Activated T-cell treated with anti-CD3 and anti-CD28 coated beads, Interleukin-2, amount 50 U/mL, for 72 hours (primary cell): ENCODE measurements around the gene AOPEP. TPM values are rescaled to one million over a fixed set of nuclear protein-coding genes. Genes with fewer than 3 reads are reported as not detected.
"Not testable (repeated sequence)": the region's sequence is repeated elsewhere in the genome, so short reads cannot be mapped to it uniquely, and the experiment has no call there.

Source experiments
- ATAC-seq, 2 donors: fragments of 150-1000 bp; cut with Tn5 transposase; replicated peaks in 1 of 2; 2 replicates each; pipeline ENCODE4 v1.10.0; 2021; ENCODE audit warnings: moderate library complexity in 2 of 2, mild to moderate bottlenecking in 1 of 2
- DNase-seq, 2 donors: peaks; one replicate each; pipeline ENCODE4 v3.0.0; 2021 to 2022; ENCODE audit warnings: mixed read lengths in 1 of 2
- H3K27ac Mint-ChIP-seq: one replicate; pipeline ENCODE4 v1.8.0; 2022; ENCODE audit warnings: mild to moderate bottlenecking, moderate library complexity, mixed read lengths
- H3K27me3 Mint-ChIP-seq: one replicate; pipeline ENCODE4 v1.8.0; 2022; ENCODE audit warnings: low read depth, mixed read lengths
- H3K36me3 Mint-ChIP-seq, 2 donors: one replicate each; pipeline ENCODE4 v1.8.0; 2022; ENCODE audit warnings: mixed read lengths in 2 of 2, mild to moderate bottlenecking in 1 of 2; ENCODE audit not compliant: insufficient read depth in 2 of 2
- H3K4me1 Mint-ChIP-seq: one replicate; pipeline ENCODE4 v1.8.0; 2022; ENCODE audit warnings: low read depth, mixed read lengths
- H3K4me3 Mint-ChIP-seq, 2 donors: one replicate each; pipeline ENCODE4 v1.8.0; 2022; ENCODE audit warnings: mild to moderate bottlenecking in 2 of 2, mixed read lengths in 2 of 2, moderate library complexity in 2 of 2
- H3K9me3 Mint-ChIP-seq, 2 donors: one replicate each; pipeline ENCODE4 v1.8.0; 2022; ENCODE audit warnings: mixed read lengths in 2 of 2
- total RNA-seq, 2 donors: library from RNA; stranded (reverse); gene quantifications; one replicate each; pipeline ENCODE4 v1.2.3, GENCODE V29; 2022

The AOPEP gene
- total RNA-seq, 2 donors from 2014 or later: 9.0 to 13.2 TPM

- no peaks in the 10 kb centered on the region for H3K27me3 Mint-ChIP-seq
Observed at GRCh38 chr9:94839398-94839797, 112.9 kb downstream of the AOPEP start.

GRCh38 chr9:94840738-94841137, 114.2 kb downstream of the AOPEP start:
- H3K27me3 Mint-ChIP-seq: peaks cover 6% of the 10 kb centered on the region
- H3K9me3 Mint-ChIP-seq: peaks cover 5 to 9% of the 10 kb centered on the region in 2 donors
- no peak for DNase-seq
- peaks cover 24% of the 10 kb centered on the region for H3K4me1 Mint-ChIP-seq
- no peak for ATAC-seq
- no peak overlapping the region for H3K4me3 Mint-ChIP-seq
- no peak overlapping the region for H3K27ac Mint-ChIP-seq
- peaks cover 4 to 12% of the 10 kb centered on the region in 2 donors for H3K36me3 Mint-ChIP-seq

More at GRCh38 chr9:94839398-94839797, 112.9 kb downstream of the AOPEP start:
- peaks cover 5 to 8% of the 10 kb centered on the region in 2 donors for H3K9me3 Mint-ChIP-seq
- peak overlapping the region; percentile 50 for H3K27ac Mint-ChIP-seq
- peak in 1 of 2 donors; percentile 7 for DNase-seq
- H3K4me3 Mint-ChIP-seq: peak overlapping the region in 1 of 2 donors; percentile 7
- peak; percentile 94 to 95 for ATAC-seq
- peaks cover 24% of the 10 kb centered on the region for H3K4me1 Mint-ChIP-seq
- peaks cover 4 to 12% of the 10 kb centered on the region in 2 donors for H3K36me3 Mint-ChIP-seq

- DNase-seq: no peak
- Mint-ChIP-seq H3K9me3 (peaks cover 2 to 9% of the 10 kb centered on the region in 2 donors), H3K27ac (no peak overlapping the region), H3K27me3 (peaks cover 6% of the 10 kb centered on the region), H3K4me3 (no peak overlapping the region), H3K4me1 (peaks cover 36% of the 10 kb centered on the region), H3K36me3 (peaks cover 5 to 12% of the 10 kb centered on the region in 2 donors)
- ATAC-seq: no peak
Observed at GRCh38 chr9:94843134-94843533, 116.6 kb downstream of the AOPEP start.

GRCh38 chr9:94846739-94847138, 120.2 kb downstream of the AOPEP start:
- DNase-seq: no peak
- H3K27me3 Mint-ChIP-seq: peaks cover 6% of the 10 kb centered on the region
- H3K4me1 Mint-ChIP-seq: peaks cover 20% of the 10 kb centered on the region
- peaks cover 0 to 2% of the 10 kb centered on the region in 2 donors for H3K9me3 Mint-ChIP-seq
- H3K27ac Mint-ChIP-seq: no peak overlapping the region
- H3K4me3 Mint-ChIP-seq: no peak overlapping the region
- H3K36me3 Mint-ChIP-seq: peaks cover 1 to 3% of the 10 kb centered on the region in 2 donors
- ATAC-seq: no peak

- H3K36me3 Mint-ChIP-seq: peaks cover 1 to 3% of the 10 kb centered on the region in 2 donors
- DNase-seq: no peak
- H3K4me3 Mint-ChIP-seq: no peak overlapping the region
- peaks cover 0 to 2% of the 10 kb centered on the region in 2 donors for H3K9me3 Mint-ChIP-seq
- no peak overlapping the region for H3K27ac Mint-ChIP-seq
- H3K4me1 Mint-ChIP-seq: peaks cover 24% of the 10 kb centered on the region
- H3K27me3 Mint-ChIP-seq: peaks cover 6% of the 10 kb centered on the region
- ATAC-seq: peak in 1 of 2 donors; percentile 23
Observed at GRCh38 chr9:94847486-94847885, 121.0 kb downstream of the AOPEP start.

GRCh38 chr9:94848791-94849190, 122.3 kb downstream of the AOPEP start:
- not testable (repeated sequence) for H3K36me3 Mint-ChIP-seq, ATAC-seq, H3K4me3 Mint-ChIP-seq, H3K27ac Mint-ChIP-seq, DNase-seq, H3K9me3 Mint-ChIP-seq, H3K27me3 Mint-ChIP-seq
- peaks cover 17% of the 10 kb centered on the region for H3K4me1 Mint-ChIP-seq

- no peak overlapping the region for H3K4me3 Mint-ChIP-seq
- ATAC-seq (no peak), DNase-seq (no peak)
- peaks cover 17% of the 10 kb centered on the region for H3K4me1 Mint-ChIP-seq
- no peak overlapping the region for H3K27ac Mint-ChIP-seq
- no peaks in the 10 kb centered on the region for H3K27me3 Mint-ChIP-seq
- peaks cover 1 to 3% of the 10 kb centered on the region in 2 donors for H3K36me3 Mint-ChIP-seq
- no peaks in the 10 kb centered on the region for H3K9me3 Mint-ChIP-seq
Observed at GRCh38 chr9:94850540-94851434, 124.3 kb downstream of the AOPEP start.

GRCh38 chr9:94851467-94851866, 125.0 kb downstream of the AOPEP start:
- DNase-seq (no peak), ATAC-seq (no peak)
- no peaks in the 10 kb centered on the region for H3K9me3 Mint-ChIP-seq
- H3K4me3 Mint-ChIP-seq: no peak overlapping the region
- no peak overlapping the region for H3K27ac Mint-ChIP-seq
- H3K36me3 Mint-ChIP-seq: peaks cover 0 to 1% of the 10 kb centered on the region in 2 donors
- H3K4me1 Mint-ChIP-seq: peaks cover 17% of the 10 kb centered on the region
- H3K27me3 Mint-ChIP-seq: no peaks in the 10 kb centered on the region

- Mint-ChIP-seq H3K9me3 (no peaks in the 10 kb centered on the region), H3K4me1 (peaks cover 13% of the 10 kb centered on the region), H3K4me3 (no peak overlapping the region), H3K36me3 (peaks cover 0 to 1% of the 10 kb centered on the region in 2 donors), H3K27ac (no peak overlapping the region), H3K27me3 (no peaks in the 10 kb centered on the region)
- ATAC-seq (no peak), DNase-seq (no peak)
Observed at GRCh38 chr9:94851892-94852291, 125.4 kb downstream of the AOPEP start.

GRCh38 chr9:94852373-94852772, 125.9 kb downstream of the AOPEP start:
- H3K4me3 Mint-ChIP-seq: no peak overlapping the region
- no peak for DNase-seq
- no peak for ATAC-seq
- no peak overlapping the region for H3K27ac Mint-ChIP-seq
- peaks cover 8% of the 10 kb centered on the region for H3K4me1 Mint-ChIP-seq
- peaks cover 0 to 1% of the 10 kb centered on the region in 2 donors for H3K36me3 Mint-ChIP-seq
- no peaks in the 10 kb centered on the region for H3K27me3 Mint-ChIP-seq
- no peaks in the 10 kb centered on the region for H3K9me3 Mint-ChIP-seq

GRCh38 chr9:94853887-94854286, 127.4 kb downstream of the AOPEP start:
- no peak for ATAC-seq
- Mint-ChIP-seq H3K4me3 (no peak overlapping the region), H3K27me3 (no peaks in the 10 kb centered on the region), H3K27ac (no peak overlapping the region), H3K36me3 (peaks cover 3% of the 10 kb centered on the region in 2 donors), H3K9me3 (peaks cover 1 to 3% of the 10 kb centered on the region in 2 donors), H3K4me1 (peaks cover 5% of the 10 kb centered on the region)
- DNase-seq: no peak

- no peak for DNase-seq
- Mint-ChIP-seq H3K9me3 (peaks cover 1 to 3% of the 10 kb centered on the region in 2 donors), H3K4me1 (peaks cover 19% of the 10 kb centered on the region), H3K27me3 (no peaks in the 10 kb centered on the region), H3K27ac (no peak overlapping the region), H3K36me3 (peaks cover 3 to 5% of the 10 kb centered on the region in 2 donors), H3K4me3 (no peak overlapping the region)
- no peak for ATAC-seq
Observed at GRCh38 chr9:94855903-94856302, 129.4 kb downstream of the AOPEP start.

GRCh38 chr9:94857791-94858190, 131.3 kb downstream of the AOPEP start:
- no peak overlapping the region for H3K4me3 Mint-ChIP-seq
- H3K27ac Mint-ChIP-seq: no peak overlapping the region
- peaks cover 3 to 5% of the 10 kb centered on the region in 2 donors for H3K36me3 Mint-ChIP-seq

More at GRCh38 chr9:94857791-94858190, 131.3 kb downstream of the AOPEP start:
- no peak for ATAC-seq
- no peaks in the 10 kb centered on the region for H3K27me3 Mint-ChIP-seq
- H3K4me1 Mint-ChIP-seq: peaks cover 33% of the 10 kb centered on the region
- peaks cover 1 to 3% of the 10 kb centered on the region in 2 donors for H3K9me3 Mint-ChIP-seq
- DNase-seq: no peak
